Liver (tissue), 3 donors: Measurements from ENCODE around the gene ZXDC.

Experiments used
- CTCF ChIP-seq: fragments of 150-350 bp; IDR thresholded peaks from 2 replicates; pipeline ENCODE4 v1.5.1; 2017; ENCODE audit warnings: improper control_type of control experiment, low read depth, low read length; ENCODE audit not compliant: missing input control
- HNF4A ChIP-seq, 2 donors: conservative IDR thresholded peaks; 2 replicates each; pipeline ENCODE4 v1.6.1; 2016; ENCODE audit warnings: antibody characterized with exemption in 2 of 2, mild to moderate bottlenecking in 2 of 2
- YY1 ChIP-seq: IDR thresholded peaks from 2 replicates; pipeline ENCODE4 v1.6.1; 2016; ENCODE audit warnings: antibody characterized with exemption, mild to moderate bottlenecking
- donor health status: healthy.
- donor health status: healthy.

- no peak for TF ChIP-seq HNF4A (conservative IDR thresholded peaks at IDR 0.05)
- no peak for TF ChIP-seq CTCF
- no peak for TF ChIP-seq YY1
Measured at GRCh38 chr3:126495786-126496185, 20.1 kb upstream of the ZXDC start.
